H9 (cell line): ENCODE data around the gene NRXN3. TPM values are rescaled to one million over a fixed set of nuclear protein-coding genes. Genes with fewer than 3 reads are reported as not detected.

Source experiments
- DNase-seq: peaks from one replicate; pipeline ENCODE4 v3.0.0-alpha.2; 2017
- H2AFZ ChIP-seq: one replicate; pipeline ENCODE4 v1.6.1; 2013; ENCODE audit warnings: mild to moderate bottlenecking, low read length, control low read depth, moderate library complexity
- H2AK5ac ChIP-seq: 2 replicates; pipeline ENCODE4 v1.6.1; 2013; ENCODE audit warnings: low read length, control low read depth, mixed read lengths; ENCODE audit not compliant: insufficient read length
- H2BK120ac ChIP-seq: one replicate; pipeline ENCODE4 v1.6.1; 2013; ENCODE audit warnings: low read depth, mild to moderate bottlenecking, low read length, control low read depth, inconsistent platforms; ENCODE audit not compliant: poor library complexity, severe bottlenecking
- H2BK12ac ChIP-seq: 2 replicates; pipeline ENCODE4 v1.6.1; 2013; ENCODE audit warnings: low read length, control low read depth, mixed read lengths, low read depth; ENCODE audit not compliant: insufficient read length
- H2BK15ac ChIP-seq: 2 replicates; pipeline ENCODE4 v1.6.1; 2013; ENCODE audit warnings: low read depth, low read length, control low read depth
- H2BK20ac ChIP-seq: one replicate; pipeline ENCODE4 v1.6.1; 2013; ENCODE audit warnings: low read depth, mild to moderate bottlenecking, low read length, control low read depth, inconsistent platforms; ENCODE audit not compliant: poor library complexity, severe bottlenecking
- H2BK5ac ChIP-seq: 2 replicates; pipeline ENCODE4 v1.6.1; 2013; ENCODE audit warnings: low read length, control low read depth, mixed read lengths; ENCODE audit not compliant: insufficient read length
- H3K14ac ChIP-seq: 2 replicates; pipeline ENCODE4 v1.6.1; 2013; ENCODE audit warnings: low read length, control low read depth; ENCODE audit not compliant: insufficient read depth
- H3K18ac ChIP-seq: 2 replicates; pipeline ENCODE4 v1.6.1; 2013; ENCODE audit warnings: low read depth, mild to moderate bottlenecking, mixed read lengths, low read length, control low read depth; ENCODE audit not compliant: insufficient read length
- H3K23ac ChIP-seq: 2 replicates; pipeline ENCODE4 v1.6.1; 2013; ENCODE audit warnings: low read length, control low read depth, mixed read lengths, low read depth; ENCODE audit not compliant: insufficient read length
- H3K23me2 ChIP-seq: 2 replicates; pipeline ENCODE4 v1.6.1; 2013; ENCODE audit warnings: low read depth, mild to moderate bottlenecking, mixed read lengths, low read length, control low read depth; ENCODE audit not compliant: insufficient read length, poor library complexity, severe bottlenecking
- H3K27ac ChIP-seq: 2 replicates; pipeline ENCODE4 v1.5.1; 2013; ENCODE audit warnings: low read length, control low read depth, mixed read lengths, low read depth; ENCODE audit not compliant: insufficient read length
- H3K27me3 ChIP-seq: 2 replicates; pipeline ENCODE4 v1.6.1; 2013; ENCODE audit warnings: low read length, control low read depth, inconsistent platforms; ENCODE audit not compliant: insufficient read depth
- H3K4ac ChIP-seq: 2 replicates; pipeline ENCODE4 v1.6.1; 2013; ENCODE audit warnings: low read depth, mild to moderate bottlenecking, control low read depth, inconsistent platforms, low read length, moderate library complexity
- H3K4me1 ChIP-seq: 2 replicates; pipeline ENCODE4 v1.6.1; 2013; ENCODE audit warnings: low read length, control low read depth, inconsistent platforms; ENCODE audit not compliant: insufficient read depth
- H3K4me2 ChIP-seq: 2 replicates; pipeline ENCODE4 v1.6.1; 2013; ENCODE audit warnings: low read length, control low read depth, mixed read lengths; ENCODE audit not compliant: insufficient read length, insufficient read depth
- H3K56ac ChIP-seq: 2 replicates; pipeline ENCODE4 v1.6.1; 2013; ENCODE audit warnings: low read depth, mild to moderate bottlenecking, mixed read lengths, low read length, control low read depth; ENCODE audit not compliant: insufficient read length
- H3K79me1 ChIP-seq: 2 replicates; pipeline ENCODE4 v1.6.1; 2013; ENCODE audit warnings: low read depth, mild to moderate bottlenecking, moderate library complexity, low read length, control low read depth, inconsistent platforms; ENCODE audit not compliant: insufficient read depth, poor library complexity, severe bottlenecking
- H3K79me2 ChIP-seq: 2 replicates; pipeline ENCODE4 v1.6.1; 2013; ENCODE audit warnings: low read length, control low read depth, inconsistent platforms; ENCODE audit not compliant: insufficient read depth
- H3K9ac ChIP-seq: 2 replicates; pipeline ENCODE4 v1.6.1; 2013; ENCODE audit warnings: low read length, control low read depth, mixed read lengths; ENCODE audit not compliant: insufficient read length; ENCODE audit errors: extremely low read depth
- H3K9me3 ChIP-seq: one replicate; pipeline ENCODE4 v1.6.1; 2013; ENCODE audit warnings: low read depth, low read length, inconsistent platforms; ENCODE audit not compliant: control insufficient read depth
- H3T11ph ChIP-seq: one replicate; pipeline ENCODE4 v1.6.1; 2013; ENCODE audit warnings: mild to moderate bottlenecking, low read length, control low read depth, inconsistent platforms
- H4K20me1 ChIP-seq: one replicate; pipeline ENCODE4 v1.6.1; 2013; ENCODE audit not compliant: control insufficient read depth, insufficient read length, insufficient read depth
- H4K5ac ChIP-seq: 2 replicates; pipeline ENCODE4 v1.6.1; 2013; ENCODE audit warnings: low read depth, mild to moderate bottlenecking, mixed read lengths, low read length, control low read depth; ENCODE audit not compliant: insufficient read length
- H4K8ac ChIP-seq: replicated peaks from 2 replicates; pipeline ENCODE4 v1.6.1; 2013; ENCODE audit warnings: low read length, control low read depth, mixed read lengths, low read depth; ENCODE audit not compliant: insufficient read length
- H4K91ac ChIP-seq: 2 replicates; pipeline ENCODE4 v1.6.1; 2013; ENCODE audit warnings: low read depth, mild to moderate bottlenecking, moderate library complexity, mixed read lengths, low read length, control low read depth; ENCODE audit not compliant: insufficient read length
- H3K27ac Mint-ChIP-seq, 3 experiments: 2 replicates in 2 of 3; 3 replicates in 1 of 3; pipeline ENCODE4 v1.8.0; 2020 to 2021; ENCODE audit warnings: mixed read lengths in 3 of 3, mild to moderate bottlenecking in 1 of 3, moderate library complexity in 1 of 3
- H3K27me3 Mint-ChIP-seq: 2 replicates; pipeline ENCODE4 v1.8.0; 2021; ENCODE audit warnings: low read depth, mild to moderate bottlenecking, moderate library complexity, mixed read lengths
- H3K36me3 Mint-ChIP-seq, 3 experiments: 2 replicates in 2 of 3; 3 replicates in 1 of 3; pipeline ENCODE4 v1.8.0; 2020 to 2021; ENCODE audit warnings: low read depth in 3 of 3, mixed read lengths in 3 of 3; ENCODE audit not compliant: insufficient read depth in 1 of 3
- H3K4me1 Mint-ChIP-seq, 2 experiments: 2 replicates each; pipeline ENCODE4 v1.8.0; 2020; ENCODE audit warnings: mixed read lengths in 2 of 2
- H3K4me3 Mint-ChIP-seq, 2 experiments: 2 replicates in 1 of 2; 3 replicates in 1 of 2; pipeline ENCODE4 v1.8.0; 2020 to 2021; ENCODE audit warnings: mild to moderate bottlenecking in 2 of 2, mixed read lengths in 2 of 2, moderate library complexity in 1 of 2
- H3K9me3 Mint-ChIP-seq, 2 experiments: 2 replicates in 1 of 2; 3 replicates in 1 of 2; pipeline ENCODE4 v1.8.0; 2020; ENCODE audit warnings: mild to moderate bottlenecking in 2 of 2, mixed read lengths in 2 of 2, moderate library complexity in 1 of 2
- whole genome bisulfite sequencing: extraction: QIAGEN DNeasy Blood & Tissue Kit; methylation state at CpG from one replicate; pipeline ENCODE4 v1.1.7; 2013; ENCODE audit warnings: missing lambda C conversion rate, low lambda C conversion rate, mixed read lengths; ENCODE audit not compliant: insufficient read length; ENCODE audit errors: extremely low coverage; 5-methylcytosine and 5-hydroxymethylcytosine counted together
- total RNA-seq: library from RNA; stranded (reverse); gene quantifications from 2 replicates; pipeline ENCODE4 v1.2.1, GENCODE V29; 2021
- TF ChIP-seq, protein P1 (sequence below): fragments of 200-600 bp; sonication (generic); conservative IDR thresholded peaks from 3 replicates; pipeline ENCODE4 v1.8.0; 2021; ENCODE audit warnings: antibody characterized with exemption, mild to moderate bottlenecking

The NRXN3 gene
- total RNA-seq, 1 experiment from 2014 or later: 1.8 TPM

- no peak overlapping the region for H3K27ac Mint-ChIP-seq
- H3K36me3 Mint-ChIP-seq: no peaks in the 10 kb centered on the region
- H3K9me3 Mint-ChIP-seq: no peaks in the 10 kb centered on the region
- no peak overlapping the region for H4K91ac ChIP-seq
- H3K14ac ChIP-seq: no peak overlapping the region
- H2AK5ac ChIP-seq: no peak overlapping the region
- no peak overlapping the region for H3K4ac ChIP-seq
- H2BK120ac ChIP-seq: no peak overlapping the region
- no peak overlapping the region for H3K4me2 ChIP-seq
- TF ChIP-seq, protein P1, sequence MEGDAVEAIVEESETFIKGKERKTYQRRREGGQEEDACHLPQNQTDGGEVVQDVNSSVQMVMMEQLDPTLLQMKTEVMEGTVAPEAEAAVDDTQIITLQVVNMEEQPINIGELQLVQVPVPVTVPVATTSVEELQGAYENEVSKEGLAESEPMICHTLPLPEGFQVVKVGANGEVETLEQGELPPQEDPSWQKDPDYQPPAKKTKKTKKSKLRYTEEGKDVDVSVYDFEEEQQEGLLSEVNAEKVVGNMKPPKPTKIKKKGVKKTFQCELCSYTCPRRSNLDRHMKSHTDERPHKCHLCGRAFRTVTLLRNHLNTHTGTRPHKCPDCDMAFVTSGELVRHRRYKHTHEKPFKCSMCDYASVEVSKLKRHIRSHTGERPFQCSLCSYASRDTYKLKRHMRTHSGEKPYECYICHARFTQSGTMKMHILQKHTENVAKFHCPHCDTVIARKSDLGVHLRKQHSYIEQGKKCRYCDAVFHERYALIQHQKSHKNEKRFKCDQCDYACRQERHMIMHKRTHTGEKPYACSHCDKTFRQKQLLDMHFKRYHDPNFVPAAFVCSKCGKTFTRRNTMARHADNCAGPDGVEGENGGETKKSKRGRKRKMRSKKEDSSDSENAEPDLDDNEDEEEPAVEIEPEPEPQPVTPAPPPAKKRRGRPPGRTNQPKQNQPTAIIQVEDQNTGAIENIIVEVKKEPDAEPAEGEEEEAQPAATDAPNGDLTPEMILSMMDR: no peak
- no peak for DNase-seq
- no peak overlapping the region for H3K18ac ChIP-seq
- H3K23me2 ChIP-seq: no peaks in the 10 kb centered on the region
- H2BK20ac ChIP-seq: no peak overlapping the region
- H3K4me1 ChIP-seq: no peaks in the 10 kb centered on the region
- no peaks in the 10 kb centered on the region; the same call in 1 of the 2 replicates for H3K79me2 ChIP-seq
- no peak overlapping the region for H2BK15ac ChIP-seq
- no peaks in the 10 kb centered on the region for H3K79me1 ChIP-seq
- H3K27me3 ChIP-seq: no peaks in the 10 kb centered on the region
- H3K27ac ChIP-seq: no peak overlapping the region
- no peak overlapping the region for H3T11ph ChIP-seq
- H2BK12ac ChIP-seq: no peak overlapping the region
- no peak overlapping the region for H3K4me3 Mint-ChIP-seq
- H4K20me1 ChIP-seq: no peaks in the 10 kb centered on the region
- no CpG with 5 or more reads among the region's 10 CpGs for WGBS
- no peak overlapping the region for H2AFZ ChIP-seq
- no peak overlapping the region for H3K23ac ChIP-seq
- H3K4me1 Mint-ChIP-seq: peaks cover 3 to 8% of the 10 kb centered on the region in 2 experiments; a peak in 3 of 4 replicates
- H3K27me3 Mint-ChIP-seq: no peaks in the 10 kb centered on the region; the same call in 1 of the 2 replicates
- no peaks in the 10 kb centered on the region for H3K9me3 ChIP-seq
- no peak overlapping the region for H2BK5ac ChIP-seq
- H4K5ac ChIP-seq: no peak overlapping the region
- no peak overlapping the region for H3K9ac ChIP-seq
- no peak overlapping the region for H4K8ac ChIP-seq
- H3K56ac ChIP-seq: no peak overlapping the region
Measured at GRCh38 chr14:78967111-78967809, 797.1 kb downstream of the NRXN3 start.
